ENCODE data around the gene ZNF367. TPM values are rescaled to one million over a fixed set of nuclear protein-coding genes. Genes with fewer than 3 reads are reported as not detected.

The ZNF367 gene
- total RNA-seq, 1 donor from 2014 or later, result 5.3 TPM

GRCh38 chr9:96382175-96382574 is 36.0 kb downstream of the ZNF367 start:
- Mint-ChIP-seq H3K27me3 (no peaks in the 10 kb centered on the region), H3K4me1 (ENCODE audit: low read depth) (peaks cover 31% of the 10 kb centered on the region), H3K27ac (no peak overlapping the region), H3K36me3 (ENCODE audit: insufficient read depth) (peaks cover 13% of the 10 kb centered on the region), H3K4me3 (ENCODE audit: low read depth) (peak overlapping the region; percentile 82), H3K9me3 (ENCODE audit: low read depth) (no peaks in the 10 kb centered on the region)
- no peak for DNase-seq (ENCODE audit: low spot score, unreplicated experiment)
- TF ChIP-seq CTCF (IDR thresholded peaks at IDR 0.05; ENCODE audit: unreplicated experiment), result no peak

GRCh38 chr9:96381696-96382095 is 36.5 kb downstream of the ZNF367 start:
- peak overlapping the region; percentile 11 for H3K4me3 Mint-ChIP-seq (ENCODE audit: low read depth)
- no peaks in the 10 kb centered on the region for H3K9me3 Mint-ChIP-seq (ENCODE audit: low read depth)
- peaks cover 13% of the 10 kb centered on the region for H3K36me3 Mint-ChIP-seq (ENCODE audit: insufficient read depth)
- no peaks in the 10 kb centered on the region for H3K27me3 Mint-ChIP-seq
- no peak overlapping the region for H3K27ac Mint-ChIP-seq
- no peak for TF ChIP-seq CTCF (IDR thresholded peaks at IDR 0.05; ENCODE audit: unreplicated experiment)
- H3K4me1 Mint-ChIP-seq (ENCODE audit: low read depth), result peaks cover 35% of the 10 kb centered on the region
- DNase-seq (ENCODE audit: low spot score, unreplicated experiment), result no peak

- Mint-ChIP-seq H3K4me1 (ENCODE audit: low read depth) (peaks cover 33% of the 10 kb centered on the region), H3K27me3 (no peaks in the 10 kb centered on the region), H3K36me3 (ENCODE audit: insufficient read depth) (peaks cover 13% of the 10 kb centered on the region), H3K27ac (peak overlapping the region; percentile 11), H3K9me3 (ENCODE audit: low read depth) (no peaks in the 10 kb centered on the region), H3K4me3 (ENCODE audit: low read depth) (peak overlapping the region; percentile 11)
- no peak for DNase-seq (ENCODE audit: low spot score, unreplicated experiment)
- TF ChIP-seq CTCF (IDR thresholded peaks at IDR 0.05; ENCODE audit: unreplicated experiment), result no peak
Observed at GRCh38 chr9:96381125-96381524, 37.0 kb downstream of the ZNF367 start.

- Mint-ChIP-seq H3K27ac (no peak overlapping the region), H3K4me3 (ENCODE audit: low read depth) (no peak overlapping the region), H3K36me3 (ENCODE audit: insufficient read depth) (peaks cover 12% of the 10 kb centered on the region), H3K4me1 (ENCODE audit: low read depth) (peaks cover 31% of the 10 kb centered on the region), H3K27me3 (no peaks in the 10 kb centered on the region), H3K9me3 (ENCODE audit: low read depth) (no peaks in the 10 kb centered on the region)
- DNase-seq (ENCODE audit: low spot score, unreplicated experiment), result no peak
- no peak for TF ChIP-seq CTCF (IDR thresholded peaks at IDR 0.05; ENCODE audit: unreplicated experiment)
Observed at GRCh38 chr9:96379461-96379860, 38.7 kb downstream of the ZNF367 start.

GRCh38 chr9:96378187-96378586 is 40.0 kb downstream of the ZNF367 start:
- peaks cover 12% of the 10 kb centered on the region for H3K36me3 Mint-ChIP-seq (ENCODE audit: insufficient read depth)
- H3K9me3 Mint-ChIP-seq (ENCODE audit: low read depth), result no peaks in the 10 kb centered on the region
- TF ChIP-seq CTCF (IDR thresholded peaks at IDR 0.05; ENCODE audit: unreplicated experiment), result no peak
- no peak for DNase-seq (ENCODE audit: low spot score, unreplicated experiment)
- H3K4me1 Mint-ChIP-seq (ENCODE audit: low read depth), result peaks cover 26% of the 10 kb centered on the region
- no peaks in the 10 kb centered on the region for H3K27me3 Mint-ChIP-seq
- H3K27ac Mint-ChIP-seq, result no peak overlapping the region
- no peak overlapping the region for H3K4me3 Mint-ChIP-seq (ENCODE audit: low read depth)
